Measurements from ENCODE around the gene GLCCI1. TPM values are rescaled to one million over a fixed set of nuclear protein-coding genes. Genes with fewer than 3 reads are reported as not detected.
A peak's percentile ranks its signal among the peaks of the same experiment; 100 is the strongest.

Gene GLCCI1
- total RNA-seq, 2 donors from 2014 or later: 6.4 to 8.2 TPM

DNA sequence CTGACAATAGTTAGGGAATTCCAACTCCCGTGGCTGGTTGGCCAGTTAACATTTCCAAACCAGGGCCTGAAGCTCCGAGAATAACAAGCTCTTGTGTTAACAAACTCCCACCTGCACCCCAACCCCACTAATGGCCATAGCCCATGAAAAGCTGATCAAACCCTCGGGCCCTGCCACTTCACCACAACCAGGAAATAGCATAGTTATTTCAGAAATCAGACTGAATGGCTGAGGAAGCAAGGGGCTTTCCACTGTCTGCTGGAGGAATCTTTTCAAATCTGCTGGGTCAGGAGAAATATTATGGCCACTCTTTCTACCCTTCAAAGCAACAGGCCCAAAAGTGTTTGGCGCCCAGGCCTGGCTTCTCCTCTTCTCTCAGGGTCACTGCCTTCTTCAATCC, 145.6 kb downstream of the GLCCI1 start:
- ATAC-seq (no peak), DNase-seq (no peak)
- intact Hi-C loops (cut with DNase I): no loop called here

DNA sequence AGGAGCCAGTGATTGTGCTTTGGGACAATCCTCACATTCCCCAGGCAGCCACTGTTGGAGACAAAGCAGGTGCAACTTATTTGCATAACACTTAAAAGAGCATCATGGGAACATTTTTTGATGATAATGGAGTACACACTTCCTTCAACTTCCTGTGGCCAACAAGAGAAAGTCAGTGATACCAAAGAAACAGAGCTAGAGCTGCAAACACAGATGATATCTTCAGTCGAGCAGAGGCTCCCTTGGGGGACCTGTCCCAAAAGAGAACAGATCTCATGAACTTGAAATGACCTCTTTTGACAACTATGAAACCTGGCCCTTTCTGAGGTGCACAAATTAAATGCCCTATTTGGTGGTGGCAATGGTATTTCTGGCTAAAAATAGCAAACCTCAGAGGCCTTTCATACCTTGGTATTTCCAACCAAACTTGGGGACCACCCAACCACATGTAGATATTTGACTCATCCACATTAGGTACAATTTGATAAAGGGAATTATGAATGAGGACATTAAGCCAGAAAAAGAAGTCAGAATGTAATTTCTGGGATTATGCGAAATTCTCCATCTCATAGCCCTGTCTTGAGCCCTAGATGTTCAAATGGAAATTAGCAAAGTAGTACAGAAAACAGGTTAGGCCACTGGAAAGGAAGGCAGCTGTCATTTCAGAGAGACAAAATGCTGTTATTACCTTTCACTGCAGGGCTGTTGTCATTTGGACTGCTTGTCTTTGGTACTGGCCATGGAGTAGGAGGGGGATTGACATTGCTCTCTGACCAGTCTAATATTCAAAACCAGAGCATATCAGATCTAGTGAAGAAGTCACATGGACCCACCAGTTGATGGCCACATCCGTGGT, 147.2 kb downstream of the GLCCI1 start:
- intact Hi-C loops (cut with DNase I): no loop called here
- ATAC-seq: no peak
- DNase-seq: no peak

DNA sequence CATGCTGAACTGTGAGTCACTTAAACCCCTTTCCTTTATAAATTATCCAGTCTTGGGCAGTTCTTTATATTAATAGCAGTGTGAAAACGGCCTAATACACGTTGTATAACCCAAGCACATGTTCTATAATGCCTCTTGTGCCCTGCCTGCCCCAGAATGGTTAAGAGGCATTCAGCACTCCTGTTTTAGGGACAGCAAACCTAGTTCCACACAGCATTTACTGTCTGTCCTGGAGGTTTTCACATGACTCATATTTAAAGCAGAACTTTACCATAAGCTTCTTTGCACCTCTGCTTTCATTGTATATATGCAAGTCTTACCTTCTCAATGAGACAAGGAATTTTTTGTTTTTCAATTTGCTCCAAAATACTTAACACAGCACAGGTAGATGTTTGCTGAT, 148.6 kb downstream of the GLCCI1 start:
- ATAC-seq: no peak
- no peak for DNase-seq
- intact Hi-C loops (cut with DNase I): no loop called here

DNA sequence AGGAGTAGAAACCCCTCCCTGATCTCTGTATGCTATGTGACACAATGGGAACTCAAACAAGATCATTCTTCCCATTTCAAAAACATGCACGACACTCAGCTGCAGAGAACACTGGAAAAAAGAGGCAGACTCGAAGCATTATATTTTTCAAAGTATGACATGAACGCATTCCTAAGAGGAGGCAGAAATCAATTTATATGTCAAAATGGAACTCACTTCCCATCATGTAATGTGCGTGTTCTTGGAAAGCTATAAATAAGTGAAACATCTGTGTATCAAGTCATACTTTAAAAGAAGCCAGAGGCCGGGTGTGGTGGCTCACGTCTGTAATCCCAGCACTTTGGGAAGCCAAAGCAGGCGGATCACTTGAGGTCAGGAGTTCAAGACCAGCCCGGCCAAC, 150.7 kb downstream of the GLCCI1 start:
- DNase-seq: no peak
- intact Hi-C loops (cut with DNase I): no loop called here
- no peak for ATAC-seq

DNA sequence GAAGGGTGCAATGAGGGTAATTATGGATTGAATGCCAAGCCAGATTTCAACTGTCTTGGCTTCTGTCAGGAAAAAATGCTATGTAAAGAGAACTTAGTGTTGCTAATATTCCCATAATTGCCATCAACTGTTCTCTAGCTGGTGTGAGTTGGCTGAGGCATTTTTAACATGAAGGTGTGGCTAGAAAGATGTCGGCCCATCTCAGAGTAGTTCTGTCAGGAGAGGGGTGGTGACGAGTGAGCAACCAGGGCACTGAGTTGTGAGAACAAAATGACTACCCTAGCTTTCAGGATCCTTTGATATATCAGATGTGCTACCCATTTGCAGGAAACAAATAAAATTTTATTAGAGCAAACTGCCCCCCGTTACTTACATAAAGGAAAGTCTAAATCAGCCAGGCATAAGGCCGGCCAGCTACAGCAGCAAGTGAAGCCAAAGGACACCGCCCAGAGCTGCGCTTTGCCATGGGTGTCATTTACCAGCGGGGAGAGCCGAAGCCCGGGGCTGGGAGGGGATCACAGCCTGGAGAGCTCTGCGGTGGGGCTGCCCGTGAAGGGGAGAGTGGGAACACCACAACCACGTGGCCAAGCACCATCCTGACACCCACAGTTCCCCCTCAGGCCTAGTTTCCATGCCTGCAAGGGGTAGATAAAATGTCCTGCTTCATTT, 151.9 kb downstream of the GLCCI1 start:
- DNase-seq (no peak), ATAC-seq (peak in 1 of 2 donors; percentile 59)
- intact Hi-C loops (cut with DNase I): no loop called here

DNA sequence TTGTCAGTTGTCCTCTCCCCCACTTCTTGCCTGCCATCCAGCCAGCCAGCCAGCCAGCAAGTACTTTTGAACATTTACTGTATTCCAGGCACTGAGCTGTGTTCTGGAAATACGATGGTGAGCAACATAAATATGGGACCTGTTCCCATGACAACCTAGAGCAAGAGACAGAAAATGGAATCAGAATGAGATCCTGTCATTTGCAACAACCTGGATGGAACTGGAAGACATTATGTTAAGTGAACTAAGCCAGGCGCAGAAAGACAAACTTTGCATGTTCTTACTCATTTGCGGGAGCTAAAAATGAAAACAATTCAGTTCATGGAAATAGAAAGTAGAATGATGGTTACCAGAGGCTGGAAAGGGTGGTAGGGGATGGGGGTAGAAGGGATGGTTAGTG, 152.6 kb downstream of the GLCCI1 start:
- DNase-seq (no peak), ATAC-seq (no peak)
- intact Hi-C loops (cut with DNase I): no loop called here

DNA sequence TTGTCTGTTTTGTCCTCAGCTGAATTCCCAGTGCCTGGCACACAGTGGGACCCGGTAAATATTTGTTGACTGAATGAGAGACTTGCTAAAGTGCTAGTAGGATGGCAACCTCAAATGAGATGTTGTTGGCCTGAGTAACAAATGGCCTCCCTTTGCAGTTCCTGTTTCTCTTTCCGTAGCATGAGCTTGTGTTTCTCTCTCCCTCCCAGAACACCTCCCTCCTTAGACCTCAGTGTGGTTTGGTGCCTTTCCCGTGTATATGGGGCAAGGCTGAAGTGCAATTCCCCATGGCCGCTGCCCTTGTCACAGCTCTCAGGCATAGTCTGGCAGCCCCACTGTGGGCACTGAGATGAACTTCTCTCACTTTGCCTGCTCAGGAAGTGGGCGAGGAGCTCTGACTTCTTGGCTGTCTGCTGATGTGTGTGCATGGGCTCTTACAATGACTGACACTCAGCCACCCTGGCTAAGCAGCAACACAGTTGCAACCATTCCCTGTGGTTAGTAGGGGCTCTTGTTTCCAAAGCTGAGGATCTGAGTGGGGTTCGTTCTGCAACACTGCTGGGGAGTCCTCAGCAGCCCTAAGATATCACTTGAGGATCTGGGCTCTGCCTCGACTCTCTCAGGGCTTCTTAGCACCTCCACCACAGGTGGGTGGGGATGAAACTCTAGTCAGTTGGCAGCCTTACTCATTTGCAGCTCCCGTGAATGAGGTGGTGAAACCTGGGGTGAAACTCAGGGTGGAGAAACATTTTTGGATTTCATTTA, 157.3 kb downstream of the GLCCI1 start:
- intact Hi-C loops (cut with DNase I): no loop called here
- ATAC-seq (peak; percentile 60 to 80), DNase-seq (peak; percentile 31)

DNA sequence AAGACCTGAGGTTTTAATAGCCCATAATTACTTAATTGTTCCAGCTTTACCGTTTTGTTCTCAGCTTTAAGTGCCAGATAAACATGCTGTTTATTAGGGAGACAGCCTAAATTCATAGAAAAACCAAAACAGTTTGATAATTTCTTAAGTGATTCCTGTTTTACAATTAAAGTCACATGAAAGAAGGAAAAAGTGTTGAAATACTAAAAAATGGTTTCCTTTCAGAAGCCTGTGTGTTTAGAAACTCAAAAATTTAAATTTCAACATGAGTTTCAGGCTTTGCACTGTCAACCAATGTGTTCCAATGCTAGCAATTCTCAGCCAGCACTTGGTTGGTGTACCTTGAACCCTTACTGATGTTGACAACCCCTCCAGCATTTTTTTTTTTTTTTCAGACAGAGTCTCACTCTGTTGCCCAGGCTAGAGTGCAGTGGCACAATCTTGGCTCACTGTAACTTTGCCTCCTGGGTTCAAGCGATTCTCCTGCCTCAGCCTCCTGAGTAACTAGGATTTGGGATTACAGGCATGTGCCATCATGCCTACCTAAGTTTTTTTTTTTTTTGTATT, 158.1 kb downstream of the GLCCI1 start:
- intact Hi-C loops (cut with DNase I): no loop called here
- ATAC-seq (no peak), DNase-seq (no peak)

DNA sequence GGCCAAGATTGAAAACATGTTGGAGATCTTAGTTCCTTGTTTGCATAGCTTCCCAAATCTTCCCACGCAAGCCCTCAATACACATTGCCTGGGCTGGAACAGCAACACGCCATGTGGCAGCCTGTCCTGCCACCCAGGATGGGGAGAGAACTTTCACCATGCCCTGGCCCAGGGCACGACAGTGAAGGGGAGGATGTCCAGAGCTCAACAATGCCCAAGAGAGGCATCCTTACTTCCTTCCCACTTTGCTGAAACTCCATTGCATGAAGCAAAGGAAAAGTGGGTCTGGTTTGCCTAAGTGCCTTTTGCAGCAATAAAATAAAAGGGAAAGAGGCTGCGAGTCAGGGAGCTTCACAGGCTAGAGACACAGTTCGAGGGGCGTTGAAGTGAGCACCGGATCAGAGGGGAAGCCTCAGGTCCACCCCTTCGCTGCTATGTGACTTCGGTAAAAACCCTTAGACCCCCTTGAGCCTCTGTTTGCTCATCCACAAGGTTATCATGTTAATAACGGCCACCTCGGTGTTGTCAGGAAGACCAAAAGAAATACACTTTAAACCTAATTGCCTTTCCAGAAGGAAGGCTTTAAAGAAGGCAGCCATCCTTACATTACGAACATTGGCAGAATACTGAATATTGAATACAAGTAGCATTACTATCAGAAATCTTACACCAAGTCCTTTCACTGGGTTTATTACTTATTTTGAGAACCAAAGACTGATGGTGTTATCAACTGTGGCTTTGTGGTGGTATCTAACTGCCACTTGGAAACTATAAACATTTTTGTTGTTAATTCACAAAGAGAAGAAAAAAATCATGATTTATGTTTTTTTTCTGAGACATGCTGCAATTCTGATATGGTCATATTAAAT, 160.1 kb downstream of the GLCCI1 start:
- intact Hi-C loops (cut with DNase I): no loop called here
- no peak for ATAC-seq
- DNase-seq: no peak

DNA sequence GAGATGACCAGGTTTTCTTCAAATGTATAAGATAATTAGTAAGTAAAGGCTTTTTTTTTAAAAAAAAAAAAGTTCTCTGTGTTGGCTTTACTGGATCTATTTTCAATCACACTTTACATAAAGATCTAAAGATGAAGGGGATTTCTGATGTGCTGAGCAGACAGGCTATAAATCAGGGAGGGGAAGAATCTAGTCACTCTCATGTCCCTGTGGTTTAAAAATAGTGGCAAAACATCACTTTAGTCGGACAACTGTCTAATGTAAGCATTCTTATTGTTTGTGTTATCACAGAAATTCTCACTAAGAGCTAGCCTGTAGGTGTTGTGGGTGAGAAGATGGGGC, 160.7 kb downstream of the GLCCI1 start:
- no peak for ATAC-seq
- intact Hi-C loops (cut with DNase I): no loop called here

DNA sequence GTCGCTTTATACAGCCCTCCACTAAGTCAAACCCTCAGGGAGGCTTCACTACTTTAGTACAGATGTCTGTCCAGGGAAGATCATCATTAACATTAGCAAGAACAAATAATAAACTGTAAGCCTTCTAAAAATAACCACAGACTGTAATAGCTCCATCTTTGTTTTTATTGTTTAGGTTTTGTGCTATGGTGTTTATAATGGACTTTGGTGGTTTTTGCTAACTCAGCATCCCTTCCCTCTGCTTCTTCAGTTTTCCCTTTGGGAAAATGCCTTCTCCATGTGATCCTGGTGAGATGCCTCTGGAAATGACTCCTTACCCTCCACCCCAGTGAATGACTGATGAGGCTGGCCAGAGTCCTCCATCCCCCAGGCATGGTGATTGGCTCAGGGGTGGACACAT, 162.1 kb downstream of the GLCCI1 start:
- intact Hi-C loops (cut with DNase I): no loop called here
- ATAC-seq (no peak), DNase-seq (no peak)

More for the DNA sequence above, 160.7 kb downstream of the GLCCI1 start:
- no peak for DNase-seq

DNA sequence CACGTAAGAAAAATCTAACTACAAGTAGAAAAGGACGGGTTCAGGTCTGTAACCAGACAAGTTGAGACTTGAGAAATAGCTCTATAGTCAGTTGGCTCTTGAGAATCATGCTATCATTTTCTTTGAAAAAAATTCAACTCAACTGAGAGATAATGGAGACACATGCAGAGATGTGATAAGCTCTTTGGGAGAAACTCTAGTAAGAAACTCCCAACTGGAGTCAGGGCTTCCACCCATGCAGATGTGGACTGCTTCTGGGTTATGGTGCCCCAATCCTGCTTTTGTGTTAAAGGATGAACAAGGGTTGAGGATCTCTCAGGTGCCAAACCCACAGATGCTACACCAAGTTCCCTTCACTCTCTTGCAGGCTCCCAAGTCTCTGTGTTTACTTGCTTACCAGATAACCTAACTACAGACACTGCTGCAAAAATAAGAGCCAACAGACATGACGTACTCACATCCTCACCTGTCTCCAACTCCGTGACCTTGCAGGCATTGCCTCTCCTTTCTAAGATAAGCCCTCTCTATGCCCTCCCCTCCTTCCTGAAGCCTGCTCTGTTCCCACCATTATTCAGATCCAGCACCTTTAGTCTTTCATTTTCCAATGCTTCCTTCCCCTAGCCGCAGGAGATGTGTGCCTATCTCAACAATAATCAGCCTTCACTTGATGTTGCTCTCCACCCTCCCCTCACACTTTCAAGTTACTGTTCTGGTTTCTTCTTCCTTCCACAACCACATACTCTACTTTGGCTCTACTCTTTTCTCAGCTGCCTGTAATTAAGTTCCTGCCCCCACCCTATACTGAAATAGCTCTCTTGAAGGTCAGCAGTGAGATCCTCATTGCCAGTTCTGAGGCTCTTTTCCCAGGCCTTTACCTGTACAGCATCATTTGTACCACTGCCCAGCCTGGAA, 163.4 kb downstream of the GLCCI1 start:
- intact Hi-C loops (cut with DNase I): no loop called here
- ATAC-seq: peak in 1 of 2 donors; percentile 57
- DNase-seq: no peak

DNA sequence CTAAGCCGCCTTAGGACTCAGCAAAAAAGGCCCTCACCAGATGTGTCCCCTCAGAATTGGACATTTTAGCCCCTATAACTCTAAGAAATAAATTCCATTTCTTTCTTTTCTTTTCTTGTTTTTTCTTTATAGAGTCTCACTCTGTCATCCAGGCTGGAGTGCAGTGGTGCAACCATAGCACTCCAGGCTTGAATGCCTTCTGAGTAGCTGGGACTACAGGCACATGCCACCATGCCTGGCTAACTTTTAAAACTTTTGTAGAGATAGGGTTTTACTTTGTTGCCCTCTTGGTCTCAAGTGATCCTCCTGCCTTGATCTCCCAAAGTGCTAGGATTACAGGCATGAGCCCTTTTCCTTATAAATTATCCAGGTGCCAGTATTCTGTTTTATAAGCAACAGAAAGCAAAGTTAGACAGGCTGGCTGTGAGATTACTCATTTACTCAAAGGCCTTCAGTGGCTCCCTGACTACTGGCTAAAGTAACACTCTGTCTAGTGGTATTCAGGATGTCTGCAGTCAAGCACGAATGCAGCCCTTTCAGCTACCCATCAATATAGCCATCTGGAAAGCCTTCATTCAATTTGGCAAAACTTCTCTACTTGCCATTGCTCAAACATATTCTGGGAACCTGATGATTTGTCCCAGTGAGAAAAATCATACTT, 164.7 kb downstream of the GLCCI1 start:
- no peak for ATAC-seq
- intact Hi-C loops (cut with DNase I): no loop called here
- no peak for DNase-seq

DNA sequence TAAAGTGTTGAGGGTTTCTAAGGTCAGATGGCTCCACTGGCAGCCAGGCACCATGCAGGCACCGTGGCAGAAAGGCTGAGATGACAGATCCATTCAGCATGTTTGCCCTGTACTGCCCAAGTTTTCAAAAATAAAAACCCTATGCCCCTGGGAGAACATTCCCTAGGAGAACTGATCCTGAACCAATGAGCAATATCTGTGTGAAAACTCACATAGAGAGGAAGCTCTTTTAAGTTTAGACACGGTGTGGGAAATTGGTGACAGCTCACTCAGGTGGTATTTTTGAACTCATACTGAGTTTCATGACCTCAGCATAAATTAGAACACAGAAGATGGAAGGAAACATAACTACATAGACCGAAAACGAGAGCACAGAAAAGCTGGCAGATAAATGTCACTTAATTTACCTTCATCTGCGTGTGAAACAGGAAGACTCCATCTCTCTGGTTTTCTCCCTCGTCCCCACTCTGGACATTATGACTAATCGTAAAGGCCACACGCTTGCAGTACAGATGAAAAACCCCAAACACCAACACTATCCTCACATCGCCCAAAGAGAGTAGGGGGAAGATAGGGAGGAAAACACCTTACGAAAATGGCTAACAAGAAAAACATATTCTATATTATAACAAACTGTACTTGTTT, 165.6 kb downstream of the GLCCI1 start:
- ATAC-seq (no peak), DNase-seq (no peak)
- intact Hi-C loops (cut with DNase I): no loop called here

DNA sequence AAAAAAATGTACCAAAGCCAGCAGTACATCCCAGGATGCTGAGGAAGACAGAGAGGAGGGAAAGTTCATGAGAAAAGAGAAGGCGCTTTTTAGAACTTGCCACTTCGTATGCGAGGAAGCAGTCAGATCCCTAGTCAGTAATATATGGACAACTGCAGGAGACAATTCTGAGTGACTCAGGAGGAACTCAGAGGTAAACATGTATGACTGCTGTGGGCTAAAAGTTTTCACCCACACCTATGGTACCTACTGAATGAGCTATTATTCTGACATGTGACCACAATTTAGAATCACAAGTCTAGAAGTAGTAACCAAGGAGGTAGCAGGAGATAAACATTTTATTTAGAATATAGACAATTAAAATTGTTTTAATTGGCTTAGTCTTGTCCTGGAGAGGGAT, 166.8 kb downstream of the GLCCI1 start:
- intact Hi-C loops (cut with DNase I): no loop called here
- no peak for ATAC-seq

DNA sequence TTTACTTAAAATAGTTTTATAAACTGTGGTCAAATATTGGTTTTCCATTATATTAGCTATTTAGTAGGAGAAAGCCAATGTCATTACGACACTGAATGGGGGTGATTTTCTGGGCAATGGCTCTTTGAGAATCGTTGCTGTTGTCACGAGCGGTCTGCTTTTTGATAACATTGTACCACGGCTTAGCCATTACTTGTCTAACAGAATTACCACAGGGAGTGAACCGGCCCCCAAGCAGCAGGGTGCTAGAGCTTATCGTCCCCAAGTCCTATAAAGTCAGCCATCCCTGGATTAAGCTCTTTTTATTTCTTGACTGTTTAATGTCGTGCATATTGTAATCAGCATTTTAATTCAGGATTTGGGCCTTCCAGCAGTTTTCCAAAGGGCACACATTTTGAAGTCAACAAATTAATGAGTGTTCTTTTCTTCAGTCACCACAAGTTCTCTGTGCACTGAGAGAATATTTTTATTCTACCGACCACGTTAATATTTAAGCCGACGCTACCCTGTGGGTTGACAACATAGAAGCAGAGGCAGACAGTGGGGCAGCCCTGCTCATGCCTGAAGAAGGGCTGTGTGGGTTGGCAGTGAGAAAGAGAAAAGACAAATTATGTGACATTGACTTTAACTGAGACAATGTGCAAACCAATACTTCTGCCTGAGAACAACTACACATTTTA, 167.6 kb downstream of the GLCCI1 start:
- ATAC-seq (no peak), DNase-seq (no peak)
- intact Hi-C loops (cut with DNase I): no loop called here

More for the DNA sequence above, 166.8 kb downstream of the GLCCI1 start:
- no peak for DNase-seq
